Measurements from ENCODE around the gene TBC1D16. TPM values are rescaled to one million over a fixed set of nuclear protein-coding genes. Genes with fewer than 3 reads are reported as not detected.

TBC1D16 gene
- polyA plus RNA-seq, 1 donor from 2014 or later: 1.7 TPM

DNA sequence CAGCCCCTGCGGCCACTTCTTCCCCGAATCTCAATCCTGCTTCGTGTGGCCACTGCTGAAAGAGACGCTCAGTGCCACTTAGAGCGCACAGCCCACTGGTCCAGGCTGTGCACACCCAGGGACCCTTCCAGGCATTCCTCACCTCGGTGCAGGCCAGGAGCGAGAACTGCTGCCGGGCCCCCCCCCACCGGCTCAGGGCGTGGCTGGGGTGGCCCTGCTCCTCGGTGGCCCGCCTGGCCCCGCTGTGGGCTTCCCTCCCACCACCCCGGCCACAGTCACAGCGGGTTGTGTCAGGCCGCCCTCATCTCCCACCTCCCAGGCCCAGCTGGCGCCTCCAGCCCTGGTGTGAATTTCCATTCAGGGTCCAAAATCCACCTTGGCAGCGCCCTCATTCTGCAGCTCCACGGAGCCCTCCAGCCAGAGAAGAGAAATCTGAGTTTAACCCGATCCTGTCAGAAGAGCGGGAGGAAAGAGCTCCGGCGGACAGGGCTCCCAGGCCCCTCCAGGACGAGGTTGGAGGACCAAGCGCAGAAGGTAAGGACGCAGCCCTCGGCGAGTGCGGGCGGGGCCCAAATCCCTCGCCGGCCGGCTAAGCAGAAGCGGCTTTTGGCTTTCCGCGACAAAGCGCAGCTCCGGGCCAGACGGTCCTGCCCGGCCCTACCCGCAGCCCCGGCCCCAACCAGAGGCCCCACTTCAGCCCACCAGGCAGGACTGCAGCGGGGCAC lies 12.0 kb downstream of the TBC1D16 start:
- peaks cover 0 to 2% (median 0%) of the 10 kb centered on the region in 3 donors for H3K9me3 Mint-ChIP-seq
- H3K4me3 Mint-ChIP-seq: no peak overlapping the region
- no peaks in the 10 kb centered on the region for H3K36me3 Mint-ChIP-seq
- peaks cover 3 to 6% (median 5%) of the 10 kb centered on the region in 3 donors for H3K4me1 Mint-ChIP-seq
- no peaks in the 10 kb centered on the region for H3K27me3 Mint-ChIP-seq
- no peak overlapping the region for H3K27ac Mint-ChIP-seq

DNA sequence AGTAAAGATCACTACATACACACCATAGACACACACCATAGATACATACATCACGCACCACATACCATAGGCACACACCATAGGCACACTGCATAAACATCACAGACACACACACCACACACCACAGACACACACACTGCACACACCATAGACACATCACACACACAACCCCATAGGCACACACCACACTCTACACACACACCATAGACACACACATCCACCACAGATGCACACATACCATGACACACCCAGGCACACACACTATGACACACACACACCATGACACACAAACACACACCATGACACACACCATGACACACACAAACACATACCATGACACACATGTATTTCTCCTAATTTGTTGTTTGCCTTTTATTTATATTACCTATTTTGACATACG lies 14.1 kb downstream of the TBC1D16 start:
- Mint-ChIP-seq H3K4me3 (no peak overlapping the region), H3K36me3 (no peaks in the 10 kb centered on the region), H3K4me1 (peaks cover 3 to 6% (median 5%) of the 10 kb centered on the region in 3 donors), H3K27me3 (no peaks in the 10 kb centered on the region), H3K9me3 (peaks cover 0 to 2% (median 0%) of the 10 kb centered on the region in 3 donors), H3K27ac (no peak overlapping the region)

DNA sequence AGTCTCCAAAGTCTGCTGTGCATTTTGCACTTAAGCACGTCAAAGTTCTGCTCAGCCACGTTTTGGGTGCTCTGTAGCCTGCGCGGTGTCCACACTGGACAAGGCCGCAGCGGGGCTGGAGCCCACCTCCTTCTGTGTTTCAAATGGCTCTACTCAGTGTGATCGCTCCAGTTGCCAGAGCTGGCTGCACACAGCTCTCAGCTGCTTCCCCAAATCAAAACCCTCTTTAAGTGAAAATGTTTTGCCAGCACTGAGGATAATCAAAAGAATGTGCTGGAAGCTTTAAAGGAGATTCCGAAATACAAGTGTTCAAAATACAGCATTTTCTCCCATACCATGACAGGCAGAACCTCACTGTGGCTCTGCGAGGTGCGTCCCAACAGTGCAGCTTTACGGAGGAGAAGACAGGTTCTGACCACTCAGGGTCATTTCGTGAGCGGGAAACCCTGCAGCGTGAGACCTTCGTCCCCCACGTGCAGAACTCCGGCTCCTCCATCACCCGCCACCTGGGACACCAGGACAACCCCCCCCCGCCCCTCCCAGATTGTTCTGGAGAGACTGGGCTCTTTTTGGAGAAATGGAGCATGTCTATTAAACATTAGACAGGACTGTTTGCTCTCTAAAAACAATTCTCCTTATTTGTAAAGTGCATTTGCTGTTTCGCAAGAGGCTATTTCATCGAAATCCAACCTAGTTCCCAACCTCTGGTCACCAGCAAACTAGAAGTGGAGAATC lies 16.6 kb downstream of the TBC1D16 start:
- no peak overlapping the region for H3K4me3 Mint-ChIP-seq
- no peaks in the 10 kb centered on the region for H3K36me3 Mint-ChIP-seq
- no peaks in the 10 kb centered on the region for H3K27me3 Mint-ChIP-seq
- no peak overlapping the region for H3K27ac Mint-ChIP-seq
- H3K4me1 Mint-ChIP-seq: peaks cover 3 to 6% (median 5%) of the 10 kb centered on the region in 3 donors
- H3K9me3 Mint-ChIP-seq: peaks cover 4 to 6% (median 5%) of the 10 kb centered on the region in 3 donors

DNA sequence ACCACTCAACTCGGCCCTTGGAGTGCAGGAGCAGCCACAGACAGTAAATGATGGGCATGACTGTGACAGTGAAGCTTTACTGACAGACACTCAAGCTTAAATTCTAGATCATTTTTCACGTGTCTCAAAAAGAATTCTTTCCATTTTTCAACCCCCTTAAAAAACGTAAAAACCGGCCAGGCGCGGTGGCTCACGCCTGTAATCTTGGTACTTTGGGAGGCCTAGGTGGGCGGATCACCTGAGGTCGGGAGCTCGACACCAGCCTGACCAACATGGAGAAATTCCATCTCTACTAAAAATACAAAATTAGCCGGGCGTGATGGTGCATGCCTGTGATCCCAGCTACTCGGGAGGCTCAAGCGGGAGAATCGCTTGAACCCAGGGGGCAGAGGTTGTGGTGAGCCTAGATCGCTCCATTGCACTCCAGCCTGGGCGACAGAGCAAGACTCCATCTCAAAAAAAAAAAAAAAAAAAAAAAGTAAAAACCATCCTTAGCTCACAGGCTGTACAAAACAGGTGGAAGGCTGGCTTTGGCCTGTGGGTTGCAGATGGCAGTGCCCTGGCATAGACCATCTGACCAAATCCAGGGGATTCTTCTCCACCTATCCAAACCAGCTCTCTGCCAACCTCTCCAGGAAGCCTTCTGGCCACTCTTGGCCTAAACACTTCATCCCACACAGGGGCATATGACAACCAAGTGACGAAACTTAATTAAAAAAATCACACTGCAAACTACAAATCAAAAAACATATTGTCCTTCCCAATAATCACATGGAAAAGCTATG lies 18.3 kb downstream of the TBC1D16 start:
- Mint-ChIP-seq H3K36me3 (no peaks in the 10 kb centered on the region), H3K4me1 (peaks cover 3 to 6% (median 5%) of the 10 kb centered on the region in 3 donors), H3K27ac (no peak overlapping the region), H3K27me3 (no peaks in the 10 kb centered on the region), H3K4me3 (no peak overlapping the region), H3K9me3 (peaks cover 4 to 6% (median 5%) of the 10 kb centered on the region in 3 donors)

DNA sequence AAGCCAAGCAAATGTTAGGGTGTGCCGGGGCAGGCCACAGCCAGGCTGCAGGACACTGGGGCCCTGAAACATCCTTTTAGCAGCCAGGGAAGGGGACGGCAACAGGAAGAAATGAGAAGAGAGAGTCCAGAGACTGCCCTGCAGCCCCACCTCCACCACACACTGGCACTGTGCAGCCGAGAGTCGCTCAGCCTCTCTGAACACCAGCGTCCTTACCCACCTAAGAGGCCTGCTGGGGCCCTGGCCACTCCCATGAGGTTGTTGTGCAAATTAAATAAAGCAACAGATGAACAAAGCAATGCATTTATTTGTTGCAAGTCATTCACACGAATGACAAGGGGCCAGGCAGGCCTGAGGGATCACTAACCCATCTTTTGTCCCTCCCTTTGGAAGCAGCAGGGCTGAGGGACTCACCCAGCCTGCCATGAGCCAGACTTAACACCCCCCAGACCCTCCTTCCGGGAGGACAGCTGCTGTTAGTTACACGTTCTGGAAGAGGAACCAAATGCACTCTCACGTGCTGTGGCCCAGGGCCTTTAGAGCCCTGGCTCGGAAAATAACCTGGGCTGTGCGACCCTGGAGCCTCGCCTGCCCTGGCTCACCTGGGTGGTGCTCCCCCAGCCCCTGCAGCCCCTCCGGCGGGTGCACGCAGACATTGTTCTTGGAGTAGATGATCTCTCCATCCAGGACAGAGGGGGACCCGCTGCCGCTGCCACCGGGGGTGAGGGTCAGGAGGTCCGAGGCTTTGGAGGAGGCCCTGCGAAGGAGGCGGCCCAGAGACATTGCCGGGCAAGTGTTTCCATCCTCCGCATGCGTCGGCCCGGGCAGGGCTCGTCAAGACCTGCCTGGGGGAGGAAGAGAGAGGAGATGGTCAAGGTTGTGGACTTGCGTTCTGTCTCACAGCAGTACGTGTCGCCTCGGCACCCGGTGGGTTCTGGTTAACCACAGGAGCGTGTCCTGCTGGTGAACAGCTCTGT lies 22.6 kb downstream of the TBC1D16 start:
- Mint-ChIP-seq H3K4me1 (peaks cover 0 to 2% (median 0%) of the 10 kb centered on the region in 3 donors), H3K9me3 (peaks cover 2 to 6% (median 5%) of the 10 kb centered on the region in 3 donors), H3K27me3 (no peaks in the 10 kb centered on the region), H3K27ac (no peak overlapping the region), H3K36me3 (no peaks in the 10 kb centered on the region), H3K4me3 (no peak overlapping the region)

DNA sequence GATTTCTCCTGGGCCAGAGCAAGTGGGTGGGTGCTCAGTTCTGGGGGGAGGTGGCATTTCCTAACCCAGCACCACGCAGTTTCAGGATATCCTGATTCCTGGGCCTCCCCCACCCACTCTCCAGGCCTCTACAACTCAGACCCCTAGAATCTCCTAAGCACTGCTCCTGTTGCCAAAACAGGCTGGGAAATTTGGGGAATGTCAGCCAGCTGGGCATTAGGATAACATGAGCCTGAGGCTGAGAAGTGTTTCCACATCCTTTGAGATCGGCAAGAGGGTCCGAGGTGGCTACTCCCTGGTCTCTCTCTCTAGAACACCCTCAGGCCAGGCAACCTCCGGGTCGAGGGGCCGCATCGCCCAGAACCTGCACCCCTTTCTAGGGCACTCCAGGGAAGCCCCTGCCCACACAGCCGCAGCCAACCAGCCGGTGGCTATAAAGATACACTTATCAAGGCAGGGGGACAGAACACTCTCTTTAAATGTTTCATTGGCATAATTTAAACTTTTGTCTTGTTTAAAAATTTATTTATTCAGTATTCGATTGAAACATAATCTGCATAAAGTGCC lies 23.6 kb downstream of the TBC1D16 start:
- Mint-ChIP-seq H3K27ac (no peak overlapping the region), H3K27me3 (no peaks in the 10 kb centered on the region), H3K4me3 (no peak overlapping the region), H3K9me3 (peaks cover 2 to 6% (median 5%) of the 10 kb centered on the region in 3 donors), H3K36me3 (no peaks in the 10 kb centered on the region), H3K4me1 (peaks cover 0 to 2% (median 0%) of the 10 kb centered on the region in 3 donors)

DNA sequence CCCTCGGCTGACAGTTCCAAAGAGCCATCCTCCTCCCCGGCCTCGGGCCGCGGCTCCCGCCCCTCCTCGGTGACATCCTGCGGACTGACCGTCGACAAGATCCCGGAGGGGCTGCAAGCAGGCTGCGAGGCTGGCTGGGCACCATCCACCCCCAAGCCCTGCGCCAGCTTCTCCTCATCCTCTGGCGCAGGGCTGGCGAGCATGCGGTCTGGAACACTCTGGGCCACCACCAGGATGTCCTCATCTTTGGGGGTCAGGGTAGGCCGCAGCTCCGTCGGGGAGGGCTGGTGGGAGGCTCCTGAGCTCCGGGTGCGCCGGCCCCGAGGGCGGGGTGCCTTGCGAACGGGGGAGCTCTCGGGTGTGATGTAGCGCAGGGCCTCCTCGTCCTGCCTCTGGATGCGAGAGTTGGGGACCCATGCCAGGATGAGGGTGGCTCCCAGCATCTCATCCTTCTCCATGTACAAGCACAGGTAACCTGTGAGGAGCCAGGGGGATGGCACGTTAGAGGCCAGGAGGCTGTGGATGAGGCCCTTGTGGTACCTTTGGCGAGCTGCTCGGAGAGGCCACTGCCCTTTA lies 25.3 kb downstream of the TBC1D16 start:
- Mint-ChIP-seq H3K4me3 (no peak overlapping the region), H3K27ac (no peak overlapping the region), H3K27me3 (no peaks in the 10 kb centered on the region), H3K36me3 (no peaks in the 10 kb centered on the region), H3K9me3 (peaks cover 2 to 6% (median 5%) of the 10 kb centered on the region in 3 donors), H3K4me1 (peaks cover 0 to 5% (median 1%) of the 10 kb centered on the region in 3 donors)

DNA sequence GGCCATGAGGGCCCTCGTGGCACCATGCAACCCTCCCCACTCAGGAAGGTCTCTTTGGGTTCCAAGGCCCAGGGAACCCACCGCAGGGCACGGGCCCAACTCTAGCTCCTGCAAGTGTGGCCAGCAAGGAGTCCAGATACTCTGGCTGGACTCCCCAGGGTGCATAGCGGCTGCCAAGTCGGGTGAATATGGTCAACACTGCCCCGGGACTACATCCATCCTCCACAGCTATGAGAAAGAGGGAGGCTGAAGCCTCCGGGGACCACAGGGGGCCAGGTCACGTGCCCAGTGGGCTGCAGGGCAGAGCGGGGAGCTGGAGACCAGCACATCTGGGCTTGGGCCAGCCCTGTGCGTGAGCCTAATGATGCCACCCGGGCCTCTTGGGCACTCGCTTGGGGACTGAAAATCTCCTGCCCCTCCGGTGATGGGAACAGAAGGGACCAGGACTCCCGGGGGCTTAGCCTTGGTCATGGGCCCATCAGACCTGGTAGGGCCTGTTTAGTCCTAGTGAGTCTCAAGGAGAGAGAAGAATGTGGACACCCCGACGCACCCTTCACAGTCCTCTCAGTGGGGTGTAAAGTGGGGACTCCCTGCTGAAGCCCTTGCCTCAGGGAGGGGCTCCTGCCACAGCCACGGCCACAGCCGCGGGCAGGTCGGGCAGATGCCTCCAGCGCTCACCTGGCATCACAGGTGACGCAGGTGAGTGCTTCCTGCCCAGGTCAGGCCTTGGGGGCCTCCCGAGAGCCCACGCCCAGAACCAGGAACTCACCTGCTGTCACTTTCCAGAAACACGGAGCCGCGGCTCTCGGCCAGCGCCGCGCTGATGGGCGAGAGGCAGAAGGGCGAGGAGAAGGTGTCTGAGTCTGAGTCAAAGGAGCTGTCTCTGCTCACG lies 26.0 kb downstream of the TBC1D16 start:
- Mint-ChIP-seq H3K27ac (no peak overlapping the region), H3K4me3 (no peak overlapping the region), H3K27me3 (no peaks in the 10 kb centered on the region), H3K36me3 (no peaks in the 10 kb centered on the region), H3K9me3 (peaks cover 0 to 3% (median 2%) of the 10 kb centered on the region in 3 donors), H3K4me1 (peaks cover 0 to 5% (median 1%) of the 10 kb centered on the region in 3 donors)

DNA sequence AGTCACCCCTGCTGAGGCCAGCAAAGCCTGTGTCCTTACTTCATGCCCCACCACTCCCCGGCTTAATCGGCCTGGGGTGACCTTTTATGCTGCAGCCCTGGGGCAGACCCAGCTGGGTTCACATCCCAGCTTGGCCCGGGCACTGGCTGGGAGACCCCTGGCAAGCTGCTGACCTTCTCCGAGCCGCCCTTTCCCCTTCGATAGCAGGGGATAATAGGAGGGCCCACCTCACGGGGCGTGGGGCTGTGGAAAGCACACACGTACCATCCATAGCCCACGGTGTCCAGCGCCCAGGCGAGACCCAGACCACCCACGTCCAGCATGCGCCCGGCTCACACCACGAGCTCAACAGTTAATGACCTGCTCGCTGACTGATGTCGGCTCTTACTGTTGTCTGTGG lies 26.8 kb downstream of the TBC1D16 start:
- Mint-ChIP-seq H3K27ac (no peak overlapping the region), H3K4me3 (no peak overlapping the region), H3K9me3 (no peaks in the 10 kb centered on the region), H3K27me3 (no peaks in the 10 kb centered on the region), H3K4me1 (peaks cover 0 to 5% (median 1%) of the 10 kb centered on the region in 3 donors), H3K36me3 (no peaks in the 10 kb centered on the region)

DNA sequence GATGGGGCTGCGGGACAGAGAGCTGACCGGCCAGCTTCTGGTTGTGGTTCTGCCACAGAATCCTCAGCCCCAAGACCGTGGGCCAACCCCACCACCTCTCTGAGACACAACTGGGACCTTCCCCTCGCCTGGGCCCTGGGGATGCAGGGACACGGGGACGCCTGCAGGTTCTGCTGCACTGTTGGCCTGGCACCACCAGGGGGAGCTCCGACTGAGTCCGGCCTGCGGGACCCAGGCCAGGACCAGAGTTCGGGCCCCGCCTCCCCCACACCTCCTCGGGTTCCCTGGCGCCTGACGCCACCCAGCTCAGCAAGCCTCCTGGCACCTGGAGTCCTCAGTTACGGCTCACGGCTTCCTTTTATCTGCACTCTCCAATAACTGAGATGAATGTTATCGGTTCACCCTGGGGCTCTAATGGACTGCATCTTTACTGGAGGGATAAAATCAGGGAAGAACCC lies 27.3 kb downstream of the TBC1D16 start:
- peaks cover 0 to 5% (median 1%) of the 10 kb centered on the region in 3 donors for H3K4me1 Mint-ChIP-seq

DNA sequence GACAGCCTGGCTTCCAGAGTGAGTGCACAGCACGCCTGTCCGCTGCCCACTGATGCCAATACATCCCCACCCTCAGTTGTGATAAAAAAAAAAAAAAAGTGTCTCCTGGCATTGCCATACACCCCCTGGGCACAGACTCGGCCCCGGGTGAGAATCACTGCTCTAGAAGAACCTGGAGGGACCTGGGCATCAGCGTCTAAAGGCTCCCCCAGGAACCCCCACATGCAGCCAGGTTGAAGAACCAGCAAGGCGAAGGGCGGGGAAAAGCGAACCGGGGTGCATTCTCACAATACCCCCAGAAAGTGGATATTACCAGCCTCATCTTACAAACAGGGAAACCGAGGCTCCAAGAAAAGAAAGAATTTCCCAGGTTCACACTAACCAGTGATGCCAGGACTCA lies 27.7 kb downstream of the TBC1D16 start:
- H3K36me3 Mint-ChIP-seq: no peaks in the 10 kb centered on the region
- H3K4me3 Mint-ChIP-seq: no peak overlapping the region
- no peak overlapping the region for H3K27ac Mint-ChIP-seq
- H3K9me3 Mint-ChIP-seq: no peaks in the 10 kb centered on the region
- no peaks in the 10 kb centered on the region for H3K27me3 Mint-ChIP-seq
- H3K4me1 Mint-ChIP-seq: peaks cover 0 to 5% (median 1%) of the 10 kb centered on the region in 3 donors

More for the DNA sequence above, 27.3 kb downstream of the TBC1D16 start:
- H3K9me3 Mint-ChIP-seq: no peaks in the 10 kb centered on the region
- H3K27ac Mint-ChIP-seq: no peak overlapping the region
- no peaks in the 10 kb centered on the region for H3K36me3 Mint-ChIP-seq
- H3K4me3 Mint-ChIP-seq: no peak overlapping the region
- no peaks in the 10 kb centered on the region for H3K27me3 Mint-ChIP-seq

DNA sequence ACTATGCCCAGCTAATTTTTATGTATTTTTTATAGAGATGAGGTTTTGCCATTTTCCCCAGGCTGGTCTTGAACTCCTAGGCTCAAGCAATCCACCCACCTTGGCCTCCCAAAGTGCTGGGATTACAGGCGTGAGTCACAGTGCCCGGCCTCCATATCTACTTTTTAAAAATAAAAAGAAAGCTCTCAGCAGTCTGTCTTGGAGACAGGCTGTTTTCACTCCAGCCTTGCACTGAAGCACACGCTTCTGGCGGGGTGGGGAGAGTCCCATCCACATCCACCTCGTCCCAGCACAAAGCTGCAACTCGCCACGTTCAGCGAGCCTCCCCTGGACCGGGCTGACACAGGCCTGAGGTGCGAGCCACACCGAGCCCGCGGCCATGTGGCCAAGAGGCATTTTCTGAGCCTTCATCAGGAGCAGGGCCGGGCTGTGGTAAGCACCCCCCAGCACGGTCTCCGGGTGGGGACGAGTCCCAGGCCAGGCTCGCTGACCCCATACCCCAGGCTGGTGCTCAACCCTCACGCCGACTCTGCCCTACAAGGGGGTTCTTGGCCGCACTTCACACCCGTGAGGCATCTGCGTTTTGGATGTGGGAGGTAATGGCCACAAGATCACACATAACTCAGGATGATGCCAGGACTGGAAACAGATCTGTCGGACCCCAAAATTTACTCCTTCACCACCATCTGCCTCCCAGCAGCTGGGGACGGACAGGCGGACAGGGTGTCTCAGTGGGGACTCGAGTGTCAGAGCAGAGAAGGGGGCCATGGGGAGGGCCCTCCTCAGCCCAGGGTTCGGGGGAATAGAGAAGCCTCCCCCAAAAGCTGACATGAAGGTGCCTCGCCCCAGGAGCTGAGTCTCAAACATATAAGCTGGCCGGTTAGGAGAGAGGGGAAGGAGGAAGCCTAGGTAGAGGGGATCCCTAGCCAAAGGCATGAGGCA lies 28.6 kb downstream of the TBC1D16 start:
- Mint-ChIP-seq H3K4me3 (no peak overlapping the region), H3K4me1 (peaks cover 0 to 5% (median 1%) of the 10 kb centered on the region in 3 donors), H3K36me3 (peaks cover 3% of the 10 kb centered on the region), H3K27me3 (no peaks in the 10 kb centered on the region), H3K27ac (peak overlapping the region in 1 of 3 donors; percentile 81), H3K9me3 (no peaks in the 10 kb centered on the region)
